HepG2 (cell line): ENCODE measurements around the gene GLYR1. TPM values are rescaled to one million over a fixed set of nuclear protein-coding genes. Genes with fewer than 3 reads are reported as not detected.

Source experiments
- AHDC1 ChIP-seq: sonication (generic); formaldehyde crosslinking; IDR thresholded peaks from 2 replicates; pipeline ENCODE4 v1.5.1; 2020; ENCODE audit warnings: mild to moderate bottlenecking, missing genetic modification reagents, borderline replicate concordance
- CREB3 ChIP-seq: sonication (generic); formaldehyde crosslinking; IDR thresholded peaks from 2 replicates; pipeline ENCODE4 v1.5.0; 2020; ENCODE audit warnings: missing genetic modification reagents
- FOXO1 ChIP-seq: sonication (generic); formaldehyde crosslinking; IDR thresholded peaks from 2 replicates; pipeline ENCODE4 v1.4.0; 2020; ENCODE audit warnings: missing genetic modification reagents
- IRF9 ChIP-seq: sonication (generic); formaldehyde crosslinking; IDR thresholded peaks from 2 replicates; pipeline ENCODE4 v1.8.0; 2022; ENCODE audit warnings: missing genetic modification reagents, mild to moderate bottlenecking, borderline replicate concordance
- JUN ChIP-seq: sonication (generic); formaldehyde crosslinking; IDR thresholded peaks from 2 replicates; pipeline ENCODE4 v1.4.0; 2020; ENCODE audit warnings: mild to moderate bottlenecking, missing genetic modification reagents
- LCORL ChIP-seq, 2 experiments: fragments of 450-650 bp in 1 of 2; sonication (generic) in 1 of 2; formaldehyde crosslinking in 1 of 2; IDR thresholded peaks; 2 replicates each; pipeline versions ENCODE4 v1.5.0 to v1.6.1; 2017 to 2020; ENCODE audit warnings: antibody characterized with exemption in 1 of 2, missing genetic modification reagents in 1 of 2
- MTA3 ChIP-seq: sonication (generic); formaldehyde crosslinking; IDR thresholded peaks from 2 replicates; pipeline ENCODE4 v1.4.0; 2020; ENCODE audit warnings: missing genetic modification reagents
- NFE2L2 ChIP-seq: fragments of 150-350 bp; IDR thresholded peaks from 2 replicates; pipeline ENCODE4 v1.6.1; 2014; ENCODE audit warnings: low read length
- NFRKB ChIP-seq: fragments of 450-650 bp; IDR thresholded peaks from 2 replicates; pipeline ENCODE4 v1.6.1; 2017
- PHF8 ChIP-seq: sonication (generic); formaldehyde crosslinking; IDR thresholded peaks from 2 replicates; pipeline ENCODE4 v1.5.0; 2020; ENCODE audit warnings: missing genetic modification reagents
- RAD21 ChIP-seq: fragments of 450-650 bp; formaldehyde crosslinking; IDR thresholded peaks from 2 replicates; pipeline ENCODE4 v1.5.0; 2020; ENCODE audit warnings: mild to moderate bottlenecking
- SATB2 ChIP-seq: sonication (generic); formaldehyde crosslinking; IDR thresholded peaks from 2 replicates; pipeline ENCODE4 v1.5.0; 2020; ENCODE audit warnings: missing genetic modification reagents
- ZFP36L1 ChIP-seq: sonication (generic); formaldehyde crosslinking; IDR thresholded peaks from 2 replicates; pipeline ENCODE4 v1.8.0; 2022; ENCODE audit warnings: mild to moderate bottlenecking, missing genetic modification reagents, moderate library complexity
- ZNF251 ChIP-seq: sonication (generic); formaldehyde crosslinking; IDR thresholded peaks from 2 replicates; pipeline ENCODE4 v1.9.0; 2021; ENCODE audit warnings: mild to moderate bottlenecking, missing genetic modification reagents
- ZNF253 ChIP-seq: sonication (generic); formaldehyde crosslinking; IDR thresholded peaks from 2 replicates; pipeline ENCODE4 v1.8.0; 2022; ENCODE audit warnings: mild to moderate bottlenecking, missing genetic modification reagents, borderline replicate concordance
- ZNF460 ChIP-seq: sonication (generic); formaldehyde crosslinking; IDR thresholded peaks from 2 replicates; pipeline ENCODE4 v1.5.1; 2020; ENCODE audit warnings: missing genetic modification reagents, mild to moderate bottlenecking, borderline replicate concordance
- ZNF501 ChIP-seq: sonication (generic); formaldehyde crosslinking; IDR thresholded peaks from 2 replicates; pipeline ENCODE4 v1.5.1; 2020; ENCODE audit warnings: mild to moderate bottlenecking, moderate library complexity, missing genetic modification reagents
- ZNF576 ChIP-seq: sonication (generic); formaldehyde crosslinking; IDR thresholded peaks from 2 replicates; pipeline ENCODE4 v1.4.0; 2020; ENCODE audit warnings: mild to moderate bottlenecking, missing genetic modification reagents
- ZNF713 ChIP-seq: sonication (generic); formaldehyde crosslinking; IDR thresholded peaks from 2 replicates; pipeline ENCODE4 v1.4.0; 2020; ENCODE audit warnings: mild to moderate bottlenecking, missing genetic modification reagents
- ZNF740 ChIP-seq: sonication (generic); formaldehyde crosslinking; IDR thresholded peaks from 2 replicates; pipeline ENCODE4 v1.4.0; 2020; ENCODE audit warnings: missing genetic modification reagents
- ZNF780A ChIP-seq: sonication (generic); formaldehyde crosslinking; IDR thresholded peaks from 2 replicates; pipeline ENCODE4 v1.8.0; 2022; ENCODE audit warnings: mild to moderate bottlenecking, missing genetic modification reagents, moderate library complexity
- ZNF879 ChIP-seq: sonication (generic); formaldehyde crosslinking; IDR thresholded peaks from 2 replicates; pipeline ENCODE4 v1.8.1; 2023; ENCODE audit warnings: missing genetic modification reagents
- ZNF891 ChIP-seq: sonication (generic); formaldehyde crosslinking; IDR thresholded peaks from 2 replicates; pipeline ENCODE4 v1.5.0; 2020; ENCODE audit warnings: mild to moderate bottlenecking, missing genetic modification reagents
- polyA plus RNA-seq, 8 experiments: library from polyadenylated mRNA; depleted of rRNA in 3 of 8; stranded (reverse) in 7 of 8; unstranded in 1 of 8; fragments of >200 nt; fragmentation: Illumina TruSeq in 4 of 8; extraction: Trizol in 4 of 8; gene quantifications; 2 replicates each; pipeline versions ENCODE4 v1.2.1 to v1.2.3, GENCODE V29; 2011 to 2016; ENCODE audit warnings: low read depth in 4 of 8, missing spikeins in 1 of 8, mixed read lengths in 1 of 8; ENCODE audit not compliant: insufficient read depth in 1 of 8
- total RNA-seq, 5 experiments: library from RNA; depleted of rRNA; stranded (reverse); fragments of >200 nt; fragmentation: Illumina TruSeq; extraction: Trizol; gene quantifications; 2 replicates each; pipeline ENCODE4 v1.2.3, GENCODE V29; 2016; ENCODE audit warnings: low read depth in 1 of 5

GLYR1 gene
- total and polyA plus RNA-seq, 2 of the 13 experiments (the other 11 are each of a cell fraction or from before 2014, with no cell fraction given), result 28.3 to 48.7 TPM

GRCh38 chr16:4847774-4848587 lies 893 bp upstream of the GLYR1 start (continued):
- 0 out of 2 replicates have a peak, but pooled peaks have one; percentile 14 for TF ChIP-seq RAD21 (CRISPR knock-in tag)
- no peak for TF ChIP-seq NFE2L2
- no peak for TF ChIP-seq ZNF891 (CRISPR knock-in tag)
- no peak for TF ChIP-seq LCORL (IDR thresholded peaks at IDR 0.05)
- no peak for TF ChIP-seq LCORL (CRISPR knock-in tag; IDR thresholded peaks at IDR 0.05)
- no peak for TF ChIP-seq PHF8
- no peak for TF ChIP-seq MTA3 (CRISPR knock-in tag)
- no peak for TF ChIP-seq ZNF576 (CRISPR knock-in tag)
- no peak for TF ChIP-seq ZNF713 (CRISPR knock-in tag)
- no peak for TF ChIP-seq CREB3 (CRISPR knock-in tag)
- TF ChIP-seq ZNF251, result no peak
- no peak for TF ChIP-seq ZFP36L1 (CRISPR knock-in tag)
- TF ChIP-seq ZNF253 (CRISPR knock-in tag), result no peak
- no peak for TF ChIP-seq AHDC1
- TF ChIP-seq NFRKB, result no peak
- TF ChIP-seq ZNF740, result no peak
- no peak for TF ChIP-seq ZNF879
- TF ChIP-seq IRF9 (CRISPR knock-in tag), result 0 out of 2 replicates have a peak, but pooled peaks have one; percentile 4
- TF ChIP-seq FOXO1, result no peak
- peak; percentile 39; the same call in 1 of the 2 replicates for TF ChIP-seq ZNF501 (CRISPR knock-in tag)
- TF ChIP-seq ZNF460 (CRISPR knock-in tag), result no peak
- TF ChIP-seq SATB2 (CRISPR knock-in tag), result no peak
- TF ChIP-seq ZNF780A (CRISPR knock-in tag), result no peak
- no peak for TF ChIP-seq JUN (CRISPR knock-in tag)
